ENCODE results near the gene TMEM184B.
A peak's percentile ranks its signal among the peaks of the same experiment; 100 is the strongest.

Gene TMEM184B

GRCh38 chr22:38244106-38244505, 28.7 kb downstream of the TMEM184B start:
- H3K9me3 ChIP-seq = no peaks in the 10 kb centered on the region
- no peak for TF ChIP-seq CTCF (IDR thresholded peaks at IDR 0.05; ENCODE audit: low read depth, low read length)
- no peak overlapping the region for H3K4me3 ChIP-seq (ENCODE audit: low read depth, low read length)
- no peak for DNase-seq
- peaks cover 18% of the 10 kb centered on the region for H3K4me1 ChIP-seq
- peaks cover 17% of the 10 kb centered on the region for H3K36me3 ChIP-seq
- H3K27me3 ChIP-seq = no peaks in the 10 kb centered on the region

- no peaks in the 10 kb centered on the region for H3K27me3 ChIP-seq
- peak; percentile 77 for DNase-seq
- H3K9me3 ChIP-seq = no peaks in the 10 kb centered on the region
- peaks cover 17% of the 10 kb centered on the region for H3K36me3 ChIP-seq
- TF ChIP-seq CTCF (IDR thresholded peaks at IDR 0.05; ENCODE audit: low read depth, low read length) = no peak
- peak overlapping the region; percentile 10 for H3K4me3 ChIP-seq (ENCODE audit: low read depth, low read length)
- H3K4me1 ChIP-seq = peaks cover 18% of the 10 kb centered on the region
Measured at GRCh38 chr22:38243007-38243765, 29.6 kb downstream of the TMEM184B start.

GRCh38 chr22:38240734-38241252, 32.0 kb downstream of the TMEM184B start:
- no peak for DNase-seq
- Histone ChIP-seq H3K4me1 (peaks cover 18% of the 10 kb centered on the region), H3K4me3 (ENCODE audit: low read depth, low read length) (no peak overlapping the region), H3K9me3 (no peaks in the 10 kb centered on the region), H3K27me3 (no peaks in the 10 kb centered on the region), H3K36me3 (peaks cover 10% of the 10 kb centered on the region)
- no peak for TF ChIP-seq CTCF (IDR thresholded peaks at IDR 0.05; ENCODE audit: low read depth, low read length)

DNA sequence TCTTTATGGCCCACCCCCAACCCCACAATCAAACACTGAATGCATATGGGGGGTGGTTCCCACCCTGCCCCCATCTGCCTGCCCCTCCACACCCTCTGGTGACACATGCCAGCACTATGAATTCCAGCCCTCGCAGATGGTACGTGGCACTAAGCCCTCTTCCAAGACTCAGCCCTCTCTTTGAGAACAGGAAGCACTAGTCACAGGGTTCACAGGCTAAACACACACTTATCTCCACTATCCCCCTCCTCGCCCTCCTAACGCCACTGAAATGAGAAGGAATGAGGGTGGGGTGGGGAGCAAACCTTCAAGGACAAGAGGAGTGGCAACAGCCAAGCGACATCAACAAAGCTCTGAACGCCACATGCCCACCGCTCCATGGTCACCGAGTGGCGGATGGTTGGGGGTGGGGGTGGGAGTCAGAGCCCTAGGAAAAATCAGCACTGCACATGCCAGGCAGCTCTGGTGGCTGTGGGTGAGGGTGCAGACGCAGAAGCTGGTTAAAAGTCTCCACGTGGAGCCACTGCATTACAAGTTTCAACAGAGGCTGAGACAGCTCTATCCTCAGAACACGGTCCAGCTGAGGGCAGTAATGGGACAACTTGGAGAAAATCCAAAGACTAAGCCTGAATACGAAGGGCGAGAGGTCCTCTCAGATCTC, 33.6 kb downstream of the TMEM184B start:
- Histone ChIP-seq H3K36me3 (peaks cover 11% of the 10 kb centered on the region), H3K4me3 (ENCODE audit: low read depth, low read length) (no peak overlapping the region), H3K27me3 (no peaks in the 10 kb centered on the region), H3K4me1 (peaks cover 18% of the 10 kb centered on the region), H3K9me3 (no peaks in the 10 kb centered on the region)
- TF ChIP-seq CTCF (IDR thresholded peaks at IDR 0.05; ENCODE audit: low read depth, low read length) = peak; percentile 16; the same call in 1 of the 2 replicates
- DNase-seq = no peak

GRCh38 chr22:38238519-38239071, 34.2 kb downstream of the TMEM184B start:
- no peak overlapping the region for H3K4me3 ChIP-seq (ENCODE audit: low read depth, low read length)

More at GRCh38 chr22:38238519-38239071, 34.2 kb downstream of the TMEM184B start:
- Histone ChIP-seq H3K9me3 (no peaks in the 10 kb centered on the region), H3K4me1 (peaks cover 13% of the 10 kb centered on the region), H3K27me3 (no peaks in the 10 kb centered on the region), H3K36me3 (peaks cover 7% of the 10 kb centered on the region; the same call in 1 of the 2 replicates)
- DNase-seq = no peak
- TF ChIP-seq CTCF (IDR thresholded peaks at IDR 0.05; ENCODE audit: low read depth, low read length) = no peak

Data from BE2C (cell line).